Activated T-helper 2 cell treated with anti-CD3 and anti-CD28 coated beads, Interferon-gamma antibody, Interleukin-2, Interleukin-4, amounts not matched to agents 10 μg/mL and 5 μg/mL and 100 μg/mL, durations not matched to agents 14 hours and 24 hours and 36 hours (primary cell): Measurements from ENCODE around the gene GAS7. TPM values are rescaled to one million over a fixed set of nuclear protein-coding genes. Genes with fewer than 3 reads are reported as not detected.

Source experiments
- DNase-seq: peaks from one replicate; pipeline ENCODE4 v3.0.0; 2021; ENCODE audit warnings: low spot score
- H3K27ac Mint-ChIP-seq: one replicate; pipeline ENCODE4 v1.8.0; 2021; ENCODE audit warnings: mixed read lengths
- H3K27me3 Mint-ChIP-seq: one replicate; pipeline ENCODE4 v1.8.0; 2021; ENCODE audit warnings: low read depth, mixed read lengths
- H3K36me3 Mint-ChIP-seq: one replicate; pipeline ENCODE4 v1.8.0; 2021; ENCODE audit warnings: low read depth, mixed read lengths
- H3K4me1 Mint-ChIP-seq: one replicate; pipeline ENCODE4 v1.8.0; 2021; ENCODE audit warnings: low read depth, mixed read lengths
- H3K4me3 Mint-ChIP-seq: one replicate; pipeline ENCODE4 v1.8.0; 2021; ENCODE audit warnings: low read depth, mild to moderate bottlenecking, moderate library complexity, mixed read lengths
- H3K9me3 Mint-ChIP-seq: one replicate; pipeline ENCODE4 v1.8.0; 2021; ENCODE audit warnings: mixed read lengths
- intact Hi-C: fragments of 100-400 bp; cut with micrococcal nuclease; formaldehyde crosslinking; loops from one replicate; pipeline ENCODE4 v1.15.1; 2023
- total RNA-seq: library from RNA; stranded (reverse); gene quantifications from 2 replicates; pipeline ENCODE4 v1.2.3, GENCODE V29; 2022

GAS7 gene
- total RNA-seq, 1 donor from 2014 or later = 0.18 TPM

DNA sequence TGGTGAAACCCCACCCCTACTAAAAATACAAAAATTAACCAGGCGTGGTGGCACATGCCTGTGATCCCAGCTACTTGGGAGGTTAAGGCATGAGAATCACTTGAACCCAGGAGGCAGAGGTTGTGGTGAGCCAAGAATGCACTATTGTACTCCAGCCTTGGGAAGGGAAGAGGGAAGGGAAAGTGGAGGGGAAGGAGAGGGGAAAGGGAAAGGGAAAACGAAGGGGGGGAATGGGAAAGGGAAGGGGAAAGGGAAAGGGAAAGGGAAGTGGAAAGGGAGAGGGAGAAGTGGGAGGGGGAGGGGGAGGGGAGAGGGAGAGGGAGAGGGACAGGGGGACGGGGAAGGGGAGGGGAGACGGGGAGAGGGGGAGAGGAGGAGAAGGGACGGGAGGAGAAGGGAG, 122.5 kb downstream of the GAS7 start:
- DNase-seq = no peak
- H3K27me3 Mint-ChIP-seq = no peaks in the 10 kb centered on the region
- H3K4me1 Mint-ChIP-seq = no peaks in the 10 kb centered on the region
- no peaks in the 10 kb centered on the region for H3K36me3 Mint-ChIP-seq
- intact Hi-C loops = no loop called here
- no peak overlapping the region for H3K4me3 Mint-ChIP-seq
- peaks cover 10% of the 10 kb centered on the region for H3K9me3 Mint-ChIP-seq
- no peak overlapping the region for H3K27ac Mint-ChIP-seq

GRCh38 chr17:10073941-10074340, 124.5 kb downstream of the GAS7 start:
- DNase-seq = no peak
- intact Hi-C loops = no loop called here

GRCh38 chr17:10072556-10073425, 125.6 kb downstream of the GAS7 start:
- Mint-ChIP-seq H3K4me3 (no peak overlapping the region), H3K4me1 (no peaks in the 10 kb centered on the region), H3K27ac (no peak overlapping the region), H3K36me3 (no peaks in the 10 kb centered on the region), H3K9me3 (peaks cover 4% of the 10 kb centered on the region), H3K27me3 (no peaks in the 10 kb centered on the region)
- DNase-seq = no peak
- intact Hi-C loops = no loop called here

More at GRCh38 chr17:10073941-10074340, 124.5 kb downstream of the GAS7 start:
- H3K4me1 Mint-ChIP-seq = no peaks in the 10 kb centered on the region
- no peak overlapping the region for H3K27ac Mint-ChIP-seq
- H3K36me3 Mint-ChIP-seq = no peaks in the 10 kb centered on the region
- no peak overlapping the region for H3K4me3 Mint-ChIP-seq
- no peaks in the 10 kb centered on the region for H3K27me3 Mint-ChIP-seq
- peaks cover 4% of the 10 kb centered on the region for H3K9me3 Mint-ChIP-seq

DNA sequence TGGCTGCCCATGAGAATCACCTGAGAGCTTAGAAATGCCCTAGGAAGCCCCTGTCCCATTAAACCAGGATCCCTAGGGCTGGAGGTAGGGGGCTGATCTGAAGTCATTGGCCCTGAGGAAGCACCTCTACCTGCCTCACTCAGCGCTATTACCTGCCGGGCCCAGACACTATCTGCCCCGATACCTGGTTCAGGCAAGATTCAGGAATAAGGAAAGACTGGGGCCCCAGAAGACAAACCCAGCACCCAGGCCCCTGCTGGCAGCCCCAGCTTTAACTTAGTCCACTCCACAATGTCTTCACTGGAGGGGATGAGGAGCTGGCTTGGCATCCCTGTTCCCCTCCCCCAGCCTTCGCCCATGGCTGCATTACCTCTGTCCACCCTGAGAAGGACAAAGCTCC, 126.3 kb downstream of the GAS7 start:
- DNase-seq = no peak
- no peaks in the 10 kb centered on the region for H3K27me3 Mint-ChIP-seq
- H3K4me3 Mint-ChIP-seq = no peak overlapping the region
- intact Hi-C loops = no loop called here
- H3K4me1 Mint-ChIP-seq = no peaks in the 10 kb centered on the region
- H3K9me3 Mint-ChIP-seq = no peaks in the 10 kb centered on the region
- no peaks in the 10 kb centered on the region for H3K36me3 Mint-ChIP-seq
- no peak overlapping the region for H3K27ac Mint-ChIP-seq

DNA sequence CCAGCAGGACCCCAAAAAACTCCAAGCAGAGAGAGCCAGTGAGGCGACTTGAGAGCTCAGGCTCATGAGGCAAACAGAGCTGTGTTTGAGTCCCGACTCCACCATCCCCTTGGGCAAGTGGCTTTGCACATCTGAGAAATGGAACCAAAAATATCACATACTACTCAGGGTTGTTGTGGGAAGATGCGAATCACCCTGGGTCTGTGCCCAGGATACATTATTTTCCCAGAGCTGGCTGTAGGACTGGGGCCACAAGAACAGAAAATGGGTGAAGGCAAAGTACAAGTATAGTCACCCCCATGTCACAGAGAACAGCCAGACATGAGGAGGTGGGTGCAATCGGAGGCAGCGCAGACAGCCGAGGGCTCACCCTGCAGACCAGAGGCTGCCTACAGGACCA, 127.3 kb downstream of the GAS7 start:
- intact Hi-C loops = no loop called here
- H3K9me3 Mint-ChIP-seq = no peaks in the 10 kb centered on the region

DNA sequence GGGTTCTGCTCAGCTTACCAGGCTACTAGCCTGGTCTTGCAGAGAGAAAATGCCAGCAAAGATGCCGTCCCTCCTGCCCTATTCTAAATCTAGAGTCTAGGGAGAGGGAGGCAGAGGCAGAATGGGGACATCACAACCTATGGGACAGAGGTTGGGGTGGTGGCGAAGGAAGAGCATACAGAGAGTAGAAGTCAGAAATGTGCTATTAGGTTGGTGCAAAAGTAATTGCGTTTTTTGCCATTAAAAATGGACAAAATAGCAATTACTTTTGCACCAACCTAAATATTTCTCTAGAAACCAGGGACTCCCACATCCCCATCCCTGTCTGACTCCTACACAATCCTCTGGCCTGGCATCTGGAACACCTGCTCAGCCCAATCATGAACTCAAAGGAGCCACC, 127.7 kb downstream of the GAS7 start:
- H3K4me3 Mint-ChIP-seq = no peak overlapping the region
- DNase-seq = no peak
- no peaks in the 10 kb centered on the region for H3K4me1 Mint-ChIP-seq
- no peaks in the 10 kb centered on the region for H3K27me3 Mint-ChIP-seq
- H3K36me3 Mint-ChIP-seq = no peaks in the 10 kb centered on the region
- no peak overlapping the region for H3K27ac Mint-ChIP-seq
- intact Hi-C loops = no loop called here
- H3K9me3 Mint-ChIP-seq = no peaks in the 10 kb centered on the region

More for the DNA sequence above, 127.3 kb downstream of the GAS7 start:
- no peaks in the 10 kb centered on the region for H3K36me3 Mint-ChIP-seq
- no peak overlapping the region for H3K4me3 Mint-ChIP-seq
- no peak overlapping the region for H3K27ac Mint-ChIP-seq
- DNase-seq = no peak
- H3K27me3 Mint-ChIP-seq = no peaks in the 10 kb centered on the region
- no peaks in the 10 kb centered on the region for H3K4me1 Mint-ChIP-seq

GRCh38 chr17:10069301-10069700, 129.1 kb downstream of the GAS7 start:
- Mint-ChIP-seq H3K4me3 (no peak overlapping the region), H3K4me1 (no peaks in the 10 kb centered on the region), H3K36me3 (no peaks in the 10 kb centered on the region), H3K27ac (no peak overlapping the region), H3K27me3 (no peaks in the 10 kb centered on the region), H3K9me3 (no peaks in the 10 kb centered on the region)
- DNase-seq = no peak
- intact Hi-C loops = no loop called here

GRCh38 chr17:10067446-10068143, 130.8 kb downstream of the GAS7 start:
- Mint-ChIP-seq H3K4me3 (no peak overlapping the region), H3K27ac (no peak overlapping the region), H3K9me3 (no peaks in the 10 kb centered on the region), H3K4me1 (no peaks in the 10 kb centered on the region), H3K36me3 (no peaks in the 10 kb centered on the region), H3K27me3 (no peaks in the 10 kb centered on the region)
- no peak for DNase-seq
- intact Hi-C loops = no loop called here

DNA sequence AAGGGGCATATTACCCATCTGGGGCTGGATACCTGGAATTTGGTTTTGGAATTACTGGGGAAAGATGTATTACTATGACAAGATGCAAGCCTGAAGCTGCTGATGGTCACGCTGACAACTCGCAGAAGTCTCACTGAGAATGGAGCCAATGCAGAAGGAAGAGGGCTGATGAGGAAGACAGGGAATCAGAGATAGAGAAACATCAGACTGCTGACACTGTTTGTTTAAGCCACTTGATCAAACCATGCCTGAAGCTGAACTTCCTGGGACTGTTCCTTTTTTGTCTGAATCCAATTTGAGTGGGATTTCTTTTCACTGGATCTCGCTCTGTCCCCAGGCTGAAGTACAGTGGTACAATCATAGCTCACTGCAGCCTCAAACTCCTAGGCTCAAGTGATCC, 133.9 kb downstream of the GAS7 start:
- Mint-ChIP-seq H3K9me3 (no peaks in the 10 kb centered on the region), H3K4me1 (no peaks in the 10 kb centered on the region), H3K27me3 (no peaks in the 10 kb centered on the region), H3K4me3 (no peak overlapping the region), H3K27ac (no peak overlapping the region), H3K36me3 (no peaks in the 10 kb centered on the region)
- no peak for DNase-seq
- intact Hi-C loops = no loop called here

DNA sequence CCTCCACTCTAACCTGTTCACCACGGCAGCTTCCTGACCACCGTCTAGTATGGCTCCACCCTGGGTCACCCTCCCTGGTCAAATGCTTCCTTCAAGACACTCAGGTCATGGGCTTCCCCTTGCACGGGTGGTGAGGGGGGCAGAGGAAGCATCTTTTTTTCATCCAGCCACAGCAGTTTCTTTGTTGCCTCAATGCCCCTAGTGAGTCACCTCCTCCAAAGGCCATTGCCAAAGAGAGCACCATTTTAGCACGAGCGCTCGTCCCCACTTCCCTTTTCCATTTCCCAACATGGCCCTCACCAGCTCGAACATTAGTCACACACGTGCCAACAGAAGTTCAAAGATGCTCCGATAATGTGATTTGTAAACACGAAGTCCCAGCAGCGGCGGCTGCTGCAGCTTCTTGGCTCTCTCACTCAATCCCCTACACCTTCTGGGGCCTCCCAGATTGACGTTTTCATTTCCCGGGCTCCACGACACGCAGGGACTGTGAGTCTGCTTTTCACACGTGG, 134.6 kb downstream of the GAS7 start:
- H3K9me3 Mint-ChIP-seq = no peaks in the 10 kb centered on the region
- intact Hi-C loops = no loop called here
- H3K27me3 Mint-ChIP-seq = no peaks in the 10 kb centered on the region
- H3K36me3 Mint-ChIP-seq = no peaks in the 10 kb centered on the region
- H3K27ac Mint-ChIP-seq = no peak overlapping the region
- H3K4me3 Mint-ChIP-seq = no peak overlapping the region
- no peak for DNase-seq
- no peaks in the 10 kb centered on the region for H3K4me1 Mint-ChIP-seq

GRCh38 chr17:10062691-10063385, 135.6 kb downstream of the GAS7 start:
- H3K4me3 Mint-ChIP-seq = no peak overlapping the region
- intact Hi-C loops = no loop called here
- no peak overlapping the region for H3K27ac Mint-ChIP-seq
- H3K4me1 Mint-ChIP-seq = no peaks in the 10 kb centered on the region
- H3K27me3 Mint-ChIP-seq = no peaks in the 10 kb centered on the region
- no peaks in the 10 kb centered on the region for H3K9me3 Mint-ChIP-seq
- no peak for DNase-seq
- H3K36me3 Mint-ChIP-seq = no peaks in the 10 kb centered on the region

- DNase-seq = no peak
- Mint-ChIP-seq H3K27ac (no peak overlapping the region), H3K36me3 (no peaks in the 10 kb centered on the region), H3K4me3 (no peak overlapping the region), H3K27me3 (no peaks in the 10 kb centered on the region), H3K9me3 (no peaks in the 10 kb centered on the region), H3K4me1 (no peaks in the 10 kb centered on the region)
- intact Hi-C loops = no loop called here
Observed at GRCh38 chr17:10061111-10061845, 137.1 kb downstream of the GAS7 start.
